ENCODE measurements around the gene WNT9B.

- TF ChIP-seq, protein P1, sequence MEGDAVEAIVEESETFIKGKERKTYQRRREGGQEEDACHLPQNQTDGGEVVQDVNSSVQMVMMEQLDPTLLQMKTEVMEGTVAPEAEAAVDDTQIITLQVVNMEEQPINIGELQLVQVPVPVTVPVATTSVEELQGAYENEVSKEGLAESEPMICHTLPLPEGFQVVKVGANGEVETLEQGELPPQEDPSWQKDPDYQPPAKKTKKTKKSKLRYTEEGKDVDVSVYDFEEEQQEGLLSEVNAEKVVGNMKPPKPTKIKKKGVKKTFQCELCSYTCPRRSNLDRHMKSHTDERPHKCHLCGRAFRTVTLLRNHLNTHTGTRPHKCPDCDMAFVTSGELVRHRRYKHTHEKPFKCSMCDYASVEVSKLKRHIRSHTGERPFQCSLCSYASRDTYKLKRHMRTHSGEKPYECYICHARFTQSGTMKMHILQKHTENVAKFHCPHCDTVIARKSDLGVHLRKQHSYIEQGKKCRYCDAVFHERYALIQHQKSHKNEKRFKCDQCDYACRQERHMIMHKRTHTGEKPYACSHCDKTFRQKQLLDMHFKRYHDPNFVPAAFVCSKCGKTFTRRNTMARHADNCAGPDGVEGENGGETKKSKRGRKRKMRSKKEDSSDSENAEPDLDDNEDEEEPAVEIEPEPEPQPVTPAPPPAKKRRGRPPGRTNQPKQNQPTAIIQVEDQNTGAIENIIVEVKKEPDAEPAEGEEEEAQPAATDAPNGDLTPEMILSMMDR (conservative IDR thresholded peaks at IDR 0.05; ENCODE audit: low read length) = no peak
- no peak for TF ChIP-seq EZH2phosphoT487 (IDR thresholded peaks at IDR 0.05; ENCODE audit: borderline replicate concordance)
These were observed 84.4 kb downstream of the WNT9B start for GRCh38 chr17:46935658-46936266.
